ENCODE measurements around the gene R3HDML. TPM values are rescaled to one million over a fixed set of nuclear protein-coding genes. Genes with fewer than 3 reads are reported as not detected.
"Not testable (repeated sequence)": the region's sequence is repeated elsewhere in the genome, so short reads cannot be mapped to it uniquely, and the experiment has no call there.

R3HDML gene
- total and polyA plus RNA-seq, 9 donors: not detected

- no peaks in the 10 kb centered on the region for H3K9me3 ChIP-seq
- H3K36me3 ChIP-seq: no peaks in the 10 kb centered on the region
- no peak overlapping the region for H3K27ac ChIP-seq
- no peak for TF ChIP-seq CTCF (IDR thresholded peaks at IDR 0.05)
- TF ChIP-seq POLR2A (IDR thresholded peaks at IDR 0.05): no peak
- no peak for TF ChIP-seq EP300 (IDR thresholded peaks at IDR 0.05)
- 83 to 92% (median 83%) methylated on average over 7 of the region's 7 CpGs for WGBS, 3 donors
- no peak for DNase-seq
- intact Hi-C loops (cut with DNase I): no loop called here
- no peaks in the 10 kb centered on the region for H3K4me1 ChIP-seq (ENCODE audit: insufficient read depth)
- no peaks in the 10 kb centered on the region for H3K27me3 ChIP-seq
- H3K4me3 ChIP-seq: no peak overlapping the region
Observed at GRCh38 chr20:44296011-44296410, 40.8 kb upstream of the R3HDML start.

- Histone ChIP-seq H3K36me3 (no peaks in the 10 kb centered on the region), H3K27ac (no peak overlapping the region), H3K9me3 (no peaks in the 10 kb centered on the region), H3K4me1 (ENCODE audit: insufficient read depth) (peaks cover 1% of the 10 kb centered on the region), H3K27me3 (no peaks in the 10 kb centered on the region), H3K4me3 (no peak overlapping the region)
- DNase-seq: no peak
- WGBS, 3 donors: 89 to 95% (median 89%) methylated on average over 4 of the region's 4 CpGs
- TF ChIP-seq CTCF (IDR thresholded peaks at IDR 0.05): no peak
- TF ChIP-seq EP300 (IDR thresholded peaks at IDR 0.05): no peak
- no peak for TF ChIP-seq POLR2A (IDR thresholded peaks at IDR 0.05)
- intact Hi-C loops (cut with DNase I): no loop called here
Observed at GRCh38 chr20:44297721-44298120, 39.1 kb upstream of the R3HDML start.

- DNase-seq; H3K9me3 ChIP-seq; H3K4me3 ChIP-seq; H3K4me1 ChIP-seq (ENCODE audit: insufficient read depth); H3K36me3 ChIP-seq; intact Hi-C loops (cut with DNase I); H3K27ac ChIP-seq; H3K27me3 ChIP-seq: not testable (repeated sequence)
- 89 to 96% (median 95%) methylated on average over 37 to 42 of the region's 42 CpGs for WGBS, 3 donors
Observed at GRCh38 chr20:44299011-44299535, 37.8 kb upstream of the R3HDML start.

- no peak overlapping the region for H3K4me3 ChIP-seq
- TF ChIP-seq POLR2A (IDR thresholded peaks at IDR 0.05): no peak
- no peak for TF ChIP-seq EP300 (IDR thresholded peaks at IDR 0.05)
- no peak for TF ChIP-seq CTCF (IDR thresholded peaks at IDR 0.05)
- peaks cover 1% of the 10 kb centered on the region for H3K4me1 ChIP-seq (ENCODE audit: insufficient read depth)
- intact Hi-C loops (cut with DNase I): no loop called here
- H3K27ac ChIP-seq: no peak overlapping the region
- no peaks in the 10 kb centered on the region for H3K27me3 ChIP-seq
- H3K9me3 ChIP-seq: no peaks in the 10 kb centered on the region
- DNase-seq: no peak
- no peaks in the 10 kb centered on the region for H3K36me3 ChIP-seq
Observed at GRCh38 chr20:44301285-44301684, 35.6 kb upstream of the R3HDML start.

GRCh38 chr20:44302026-44302669 is 34.7 kb upstream of the R3HDML start:
- Histone ChIP-seq H3K4me3 (no peak overlapping the region), H3K4me1 (ENCODE audit: insufficient read depth) (peaks cover 1% of the 10 kb centered on the region), H3K36me3 (no peaks in the 10 kb centered on the region), H3K27me3 (no peaks in the 10 kb centered on the region), H3K27ac (no peak overlapping the region), H3K9me3 (no peaks in the 10 kb centered on the region)
- no peak for TF ChIP-seq EP300 (IDR thresholded peaks at IDR 0.05)
- no peak for TF ChIP-seq POLR2A (IDR thresholded peaks at IDR 0.05)
- no peak for TF ChIP-seq CTCF (IDR thresholded peaks at IDR 0.05)
- no peak for DNase-seq
- intact Hi-C loops (cut with DNase I): no loop called here
- WGBS, 3 donors: 45 to 56% (median 50%) methylated on average over 5 of the region's 5 CpGs
